Measurements from ENCODE around the gene YEATS2.
"Not testable (repeated sequence)": the region's sequence is repeated elsewhere in the genome, so short reads cannot be mapped to it uniquely, and the experiment has no call there.

YEATS2 gene

GRCh38 chr3:183762304-183762703 lies 64.7 kb downstream of the YEATS2 start:
- Histone ChIP-seq H3K4me2 (ENCODE audit: low read length) (no peak overlapping the region), H3K27me3 (ENCODE audit: control insufficient read depth, insufficient read depth, low read length) (no peaks in the 10 kb centered on the region), H3K9ac (ENCODE audit: low read depth, low read length) (no peak overlapping the region), H3K9me3 (replicated peaks; ENCODE audit: low read length) (no peaks in the 10 kb centered on the region), H3K36me3 (ENCODE audit: insufficient read depth, low read length) (peaks cover 53% of the 10 kb centered on the region), H3K4me1 (ENCODE audit: control insufficient read depth, insufficient read depth, low read length) (peaks cover 13% of the 10 kb centered on the region), H3K4me3 (ENCODE audit: low read length) (no peak overlapping the region)

- no peaks in the 10 kb centered on the region for H3K9me3 ChIP-seq (replicated peaks; ENCODE audit: low read length)
- no peaks in the 10 kb centered on the region for H3K27me3 ChIP-seq (ENCODE audit: control insufficient read depth, insufficient read depth, low read length)
- peaks cover 49% of the 10 kb centered on the region for H3K36me3 ChIP-seq (ENCODE audit: insufficient read depth, low read length)
- H3K4me2 ChIP-seq (ENCODE audit: low read length): peak overlapping the region; percentile 48
- H3K4me1 ChIP-seq (ENCODE audit: control insufficient read depth, insufficient read depth, low read length): peaks cover 13% of the 10 kb centered on the region
- no peak overlapping the region for H3K9ac ChIP-seq (ENCODE audit: low read depth, low read length)
- no peak overlapping the region for H3K4me3 ChIP-seq (ENCODE audit: low read length)
These were observed 67.5 kb downstream of the YEATS2 start for GRCh38 chr3:183764847-183765731.

GRCh38 chr3:183766107-183766506 lies 68.5 kb downstream of the YEATS2 start:
- H3K36me3 ChIP-seq (ENCODE audit: insufficient read depth, low read length): peaks cover 43% of the 10 kb centered on the region
- H3K27me3 ChIP-seq (ENCODE audit: control insufficient read depth, insufficient read depth, low read length): no peaks in the 10 kb centered on the region
- no peak overlapping the region for H3K4me3 ChIP-seq (ENCODE audit: low read length)
- H3K4me2 ChIP-seq (ENCODE audit: low read length): no peak overlapping the region
- no peaks in the 10 kb centered on the region for H3K9me3 ChIP-seq (replicated peaks; ENCODE audit: low read length)
- no peak overlapping the region for H3K9ac ChIP-seq (ENCODE audit: low read depth, low read length)
- peaks cover 13% of the 10 kb centered on the region for H3K4me1 ChIP-seq (ENCODE audit: control insufficient read depth, insufficient read depth, low read length)

GRCh38 chr3:183766745-183767606 lies 69.4 kb downstream of the YEATS2 start:
- no peak overlapping the region for H3K4me2 ChIP-seq (ENCODE audit: low read length)
- peaks cover 36% of the 10 kb centered on the region for H3K36me3 ChIP-seq (ENCODE audit: insufficient read depth, low read length)

GRCh38 chr3:183768114-183768513 lies 70.5 kb downstream of the YEATS2 start:
- Histone ChIP-seq H3K27me3 (ENCODE audit: control insufficient read depth, insufficient read depth, low read length) (no peaks in the 10 kb centered on the region), H3K9ac (ENCODE audit: low read depth, low read length) (no peak overlapping the region), H3K4me1 (ENCODE audit: control insufficient read depth, insufficient read depth, low read length) (peaks cover 13% of the 10 kb centered on the region), H3K36me3 (ENCODE audit: insufficient read depth, low read length) (peaks cover 37% of the 10 kb centered on the region), H3K9me3 (replicated peaks; ENCODE audit: low read length) (no peaks in the 10 kb centered on the region), H3K4me2 (ENCODE audit: low read length) (no peak overlapping the region), H3K4me3 (ENCODE audit: low read length) (no peak overlapping the region)

More at GRCh38 chr3:183766745-183767606, 69.4 kb downstream of the YEATS2 start:
- no peak overlapping the region for H3K9ac ChIP-seq (ENCODE audit: low read depth, low read length)
- H3K4me1 ChIP-seq (ENCODE audit: control insufficient read depth, insufficient read depth, low read length): peaks cover 13% of the 10 kb centered on the region
- no peaks in the 10 kb centered on the region for H3K27me3 ChIP-seq (ENCODE audit: control insufficient read depth, insufficient read depth, low read length)
- no peak overlapping the region for H3K4me3 ChIP-seq (ENCODE audit: low read length)
- H3K9me3 ChIP-seq (replicated peaks; ENCODE audit: low read length): no peaks in the 10 kb centered on the region

GRCh38 chr3:183769453-183769852 lies 71.9 kb downstream of the YEATS2 start:
- H3K4me1 ChIP-seq (ENCODE audit: control insufficient read depth, insufficient read depth, low read length): peaks cover 13% of the 10 kb centered on the region
- no peak overlapping the region for H3K4me2 ChIP-seq (ENCODE audit: low read length)
- H3K9me3 ChIP-seq (replicated peaks; ENCODE audit: low read length): no peaks in the 10 kb centered on the region
- no peak overlapping the region for H3K9ac ChIP-seq (ENCODE audit: low read depth, low read length)
- H3K4me3 ChIP-seq (ENCODE audit: low read length): no peak overlapping the region
- H3K36me3 ChIP-seq (ENCODE audit: insufficient read depth, low read length): peaks cover 44% of the 10 kb centered on the region
- H3K27me3 ChIP-seq (ENCODE audit: control insufficient read depth, insufficient read depth, low read length): no peaks in the 10 kb centered on the region

GRCh38 chr3:183774631-183775030 lies 77.0 kb downstream of the YEATS2 start:
- no peaks in the 10 kb centered on the region for H3K27me3 ChIP-seq (ENCODE audit: control insufficient read depth, insufficient read depth, low read length)
- no peak overlapping the region for H3K4me3 ChIP-seq (ENCODE audit: low read length)
- no peaks in the 10 kb centered on the region for H3K4me1 ChIP-seq (ENCODE audit: control insufficient read depth, insufficient read depth, low read length)
- H3K9ac ChIP-seq (ENCODE audit: low read depth, low read length): no peak overlapping the region
- H3K36me3 ChIP-seq (ENCODE audit: insufficient read depth, low read length): peaks cover 58% of the 10 kb centered on the region
- no peaks in the 10 kb centered on the region for H3K9me3 ChIP-seq (replicated peaks; ENCODE audit: low read length)
- H3K4me2 ChIP-seq (ENCODE audit: low read length): no peak overlapping the region

GRCh38 chr3:183775781-183776180 lies 78.2 kb downstream of the YEATS2 start:
- Histone ChIP-seq H3K4me3 (ENCODE audit: low read length) (no peak overlapping the region), H3K9ac (ENCODE audit: low read depth, low read length) (no peak overlapping the region), H3K27me3 (ENCODE audit: control insufficient read depth, insufficient read depth, low read length) (no peaks in the 10 kb centered on the region), H3K36me3 (ENCODE audit: insufficient read depth, low read length) (peaks cover 65% of the 10 kb centered on the region), H3K9me3 (replicated peaks; ENCODE audit: low read length) (no peaks in the 10 kb centered on the region), H3K4me2 (ENCODE audit: low read length) (no peak overlapping the region), H3K4me1 (ENCODE audit: control insufficient read depth, insufficient read depth, low read length) (no peaks in the 10 kb centered on the region)

- not testable (repeated sequence) for H3K4me2 ChIP-seq (ENCODE audit: low read length); H3K4me3 ChIP-seq (ENCODE audit: low read length); H3K4me1 ChIP-seq (ENCODE audit: control insufficient read depth, insufficient read depth, low read length); H3K9ac ChIP-seq (ENCODE audit: low read depth, low read length); H3K27me3 ChIP-seq (ENCODE audit: control insufficient read depth, insufficient read depth, low read length); H3K9me3 ChIP-seq (replicated peaks; ENCODE audit: low read length)
- peaks cover 71% of the 10 kb centered on the region for H3K36me3 ChIP-seq (ENCODE audit: insufficient read depth, low read length)
These were observed 78.9 kb downstream of the YEATS2 start for GRCh38 chr3:183776451-183776850.

- H3K36me3 ChIP-seq (ENCODE audit: insufficient read depth, low read length): peaks cover 73% of the 10 kb centered on the region
- no peak overlapping the region for H3K4me2 ChIP-seq (ENCODE audit: low read length)
- H3K9me3 ChIP-seq (replicated peaks; ENCODE audit: low read length): no peaks in the 10 kb centered on the region
These were observed 79.5 kb downstream of the YEATS2 start for GRCh38 chr3:183777016-183777618.

GRCh38 chr3:183779896-183780465 lies 82.4 kb downstream of the YEATS2 start:
- peaks cover 4% of the 10 kb centered on the region for H3K4me1 ChIP-seq (ENCODE audit: control insufficient read depth, insufficient read depth, low read length)
- H3K4me3 ChIP-seq (ENCODE audit: low read length): no peak overlapping the region
- peaks cover 59% of the 10 kb centered on the region for H3K36me3 ChIP-seq (ENCODE audit: insufficient read depth, low read length)

More at GRCh38 chr3:183777016-183777618, 79.5 kb downstream of the YEATS2 start:
- no peaks in the 10 kb centered on the region for H3K27me3 ChIP-seq (ENCODE audit: control insufficient read depth, insufficient read depth, low read length)
- H3K4me1 ChIP-seq (ENCODE audit: control insufficient read depth, insufficient read depth, low read length): no peaks in the 10 kb centered on the region
- H3K9ac ChIP-seq (ENCODE audit: low read depth, low read length): no peak overlapping the region
- H3K4me3 ChIP-seq (ENCODE audit: low read length): no peak overlapping the region

More at GRCh38 chr3:183779896-183780465, 82.4 kb downstream of the YEATS2 start:
- Histone ChIP-seq H3K27me3 (ENCODE audit: control insufficient read depth, insufficient read depth, low read length) (no peaks in the 10 kb centered on the region), H3K9ac (ENCODE audit: low read depth, low read length) (no peak overlapping the region), H3K9me3 (replicated peaks; ENCODE audit: low read length) (no peaks in the 10 kb centered on the region), H3K4me2 (ENCODE audit: low read length) (no peak overlapping the region)
